Karpas-422 (cell line): Measurements from ENCODE around the gene BRINP1. TPM values are rescaled to one million over a fixed set of nuclear protein-coding genes. Genes with fewer than 3 reads are reported as not detected.

Experiments
- DNase-seq: peaks from one replicate; pipeline ENCODE4 v3.0.0-alpha.2; 2015
- H2AFZ ChIP-seq: fragments of 200-600 bp; sonication (generic); 2 replicates; pipeline ENCODE4 v1.6.1; 2014; ENCODE audit warnings: antibody characterized with exemption, low read length, mixed read lengths
- H3K27ac ChIP-seq: fragments of 200-600 bp; sonication (generic); 2 replicates; pipeline ENCODE4 v1.5.1; 2014; ENCODE audit warnings: mild to moderate bottlenecking, low read length, moderate library complexity
- H3K27me3 ChIP-seq: fragments of 200-600 bp; sonication (generic); 2 replicates; pipeline ENCODE4 v1.6.1; 2014; ENCODE audit warnings: low read length, mixed read lengths
- H3K36me3 ChIP-seq: fragments of 200-600 bp; sonication (generic); 2 replicates; pipeline ENCODE4 v1.6.1; 2014; ENCODE audit warnings: low read length, mixed read lengths; ENCODE audit not compliant: insufficient read depth
- H3K4me1 ChIP-seq: fragments of 200-600 bp; sonication (generic); 2 replicates; pipeline ENCODE4 v1.6.1; 2014; ENCODE audit warnings: mild to moderate bottlenecking, low read length, mixed read lengths
- H3K4me2 ChIP-seq: fragments of 200-600 bp; sonication (generic); 2 replicates; pipeline ENCODE4 v1.6.1; 2014; ENCODE audit warnings: low read length, low read depth, mild to moderate bottlenecking; ENCODE audit not compliant: poor library complexity, severe bottlenecking
- H3K4me3 ChIP-seq: fragments of 200-600 bp; sonication (generic); 2 replicates; pipeline ENCODE4 v1.5.1; 2014; ENCODE audit warnings: mild to moderate bottlenecking, antibody characterized with exemption, low read length, mixed read lengths
- H3K79me2 ChIP-seq: fragments of 200-600 bp; sonication (generic); 2 replicates; pipeline ENCODE4 v1.6.1; 2014; ENCODE audit warnings: mild to moderate bottlenecking, low read length, mixed read lengths
- H3K9ac ChIP-seq: fragments of 200-600 bp; sonication (generic); 2 replicates; pipeline ENCODE4 v1.6.0; 2014; ENCODE audit warnings: low read length
- H3K9me2 ChIP-seq: fragments of 200-600 bp; sonication (generic), shearing (Covaris generic); replicated peaks from 2 replicates; pipeline ENCODE4 v1.6.0; 2014; ENCODE audit warnings: mild to moderate bottlenecking, low read length, moderate library complexity; ENCODE audit not compliant: insufficient read depth
- H3K9me3 ChIP-seq: fragments of 300-700, 200-600 bp; sonication (generic); 2 replicates; pipeline ENCODE4 v1.6.1; 2014; ENCODE audit warnings: low read length, mixed read lengths
- H4K20me1 ChIP-seq: fragments of 200-600 bp; sonication (generic); 2 replicates; pipeline ENCODE4 v1.6.1; 2014; ENCODE audit warnings: mild to moderate bottlenecking, antibody characterized with exemption, low read length, low read depth; ENCODE audit not compliant: insufficient read depth
- total RNA-seq: library from RNA; depleted of rRNA; stranded (reverse); fragments of >200 nt; shearing (Covaris generic); gene quantifications from 2 replicates; pipeline ENCODE4 v1.2.3, GENCODE V29; 2014; ENCODE audit warnings: low replicate concordance

BRINP1 gene
- total RNA-seq, 1 experiment from 2014 or later: not detected

DNA sequence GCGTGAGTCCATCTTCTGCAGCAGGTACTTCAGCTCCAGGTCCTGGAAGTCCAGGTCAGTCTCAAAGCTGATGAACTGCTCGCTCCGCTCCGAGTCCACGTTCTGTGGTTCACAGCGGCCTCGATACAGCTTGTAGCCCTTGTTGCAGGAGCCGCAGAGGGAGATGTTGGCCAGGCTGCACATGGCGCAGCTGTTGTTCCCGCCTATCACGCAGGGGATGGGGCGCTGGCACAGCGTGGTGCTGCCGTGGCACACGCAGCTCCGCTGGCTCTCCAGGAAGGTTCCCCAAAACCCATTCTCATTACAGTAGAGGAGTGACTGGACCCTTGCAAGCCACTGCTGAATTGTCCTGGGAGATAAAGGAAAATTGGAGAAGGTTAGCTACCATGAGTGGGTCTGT, 201.4 kb downstream of the BRINP1 start:
- Histone ChIP-seq H3K4me1 (no peaks in the 10 kb centered on the region), H3K4me2 (no peak overlapping the region), H3K9me2 (no peaks in the 10 kb centered on the region), H3K27ac (no peak overlapping the region), H4K20me1 (no peaks in the 10 kb centered on the region), H3K36me3 (no peaks in the 10 kb centered on the region), H3K4me3 (no peak overlapping the region), H3K9me3 (peaks cover 5% of the 10 kb centered on the region; the same call in 1 of the 2 replicates), H3K27me3 (no peaks in the 10 kb centered on the region), H3K79me2 (no peaks in the 10 kb centered on the region), H3K9ac (no peak overlapping the region), H2AFZ (no peak overlapping the region)
- DNase-seq: no peak

DNA sequence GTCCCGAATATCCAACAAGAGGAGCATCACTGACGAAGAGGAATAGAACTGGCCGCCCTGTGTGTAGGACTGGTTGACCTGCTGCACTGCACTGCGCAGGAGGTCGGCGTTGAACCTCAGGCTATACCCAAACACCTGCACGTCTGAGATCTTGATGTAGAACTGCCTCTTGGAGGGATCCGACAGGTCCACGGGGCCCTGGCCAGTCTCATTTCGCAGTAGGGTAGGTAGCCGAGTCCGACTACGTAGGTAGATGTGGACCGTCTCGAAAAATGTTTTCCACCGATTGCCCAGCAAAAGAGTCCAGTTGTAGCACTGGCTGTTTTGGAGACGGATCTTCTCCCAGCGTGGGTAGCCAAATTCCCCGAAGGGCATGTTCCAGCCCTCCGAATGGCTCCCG, 202.0 kb downstream of the BRINP1 start:
- Histone ChIP-seq H2AFZ (no peak overlapping the region), H3K9me2 (no peaks in the 10 kb centered on the region), H3K27ac (no peak overlapping the region), H3K4me3 (no peak overlapping the region), H3K4me2 (no peak overlapping the region), H3K9me3 (peaks cover 5% of the 10 kb centered on the region; the same call in 1 of the 2 replicates), H3K36me3 (no peaks in the 10 kb centered on the region), H3K79me2 (no peaks in the 10 kb centered on the region), H3K27me3 (no peaks in the 10 kb centered on the region), H4K20me1 (no peaks in the 10 kb centered on the region), H3K4me1 (no peaks in the 10 kb centered on the region), H3K9ac (no peak overlapping the region)
- no peak for DNase-seq

DNA sequence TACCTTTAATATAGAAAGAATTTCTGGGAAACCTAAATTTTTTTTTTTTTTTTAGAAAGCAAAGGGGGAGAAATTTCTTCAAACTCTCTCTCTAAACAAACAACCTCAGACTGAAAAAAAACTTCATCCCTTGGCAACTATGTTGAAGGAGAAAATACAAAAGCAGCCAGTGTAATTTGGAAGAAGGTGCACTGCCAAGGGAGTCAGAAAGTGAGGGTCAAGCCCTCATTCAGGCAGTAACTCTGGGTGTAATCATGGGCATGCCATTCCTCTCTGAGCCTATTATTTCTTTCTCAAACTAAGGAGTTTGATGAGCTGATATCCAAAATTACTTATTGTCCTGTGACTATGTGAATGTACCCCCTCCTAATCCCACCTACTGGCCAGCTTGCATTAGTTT, 203.1 kb downstream of the BRINP1 start:
- Histone ChIP-seq H2AFZ (no peak overlapping the region), H3K9me2 (no peaks in the 10 kb centered on the region), H3K36me3 (no peaks in the 10 kb centered on the region), H4K20me1 (no peaks in the 10 kb centered on the region), H3K4me2 (no peak overlapping the region), H3K79me2 (no peaks in the 10 kb centered on the region), H3K4me1 (no peaks in the 10 kb centered on the region), H3K4me3 (no peak overlapping the region), H3K9ac (no peak overlapping the region), H3K9me3 (peaks cover 9% of the 10 kb centered on the region), H3K27me3 (no peaks in the 10 kb centered on the region), H3K27ac (no peak overlapping the region)
- no peak for DNase-seq

DNA sequence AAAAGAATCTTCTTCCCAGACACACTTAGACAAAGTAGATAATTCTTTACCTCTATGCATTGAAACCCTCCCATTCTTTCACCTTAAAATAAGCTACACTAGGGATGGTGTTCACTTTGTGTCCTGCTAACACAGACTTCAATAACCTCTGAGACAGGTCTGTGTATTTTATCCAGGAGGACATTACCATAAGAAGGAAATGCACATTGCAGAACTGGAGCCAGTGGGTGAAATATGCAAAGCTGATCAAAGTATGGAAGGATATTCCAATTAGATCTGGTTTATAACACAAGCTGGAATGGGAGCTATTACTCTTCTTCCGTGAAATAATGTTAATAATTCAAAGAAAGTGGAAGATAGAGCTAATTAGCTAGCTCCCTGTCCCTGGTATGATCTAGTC, 204.1 kb downstream of the BRINP1 start:
- H3K79me2 ChIP-seq: no peaks in the 10 kb centered on the region
- H3K27ac ChIP-seq: no peak overlapping the region
- H3K27me3 ChIP-seq: no peaks in the 10 kb centered on the region
- DNase-seq: no peak
- H3K4me2 ChIP-seq: no peak overlapping the region
- H3K9ac ChIP-seq: no peak overlapping the region
- peaks cover 9% of the 10 kb centered on the region for H3K9me3 ChIP-seq
- H3K4me3 ChIP-seq: no peak overlapping the region
- H3K4me1 ChIP-seq: no peaks in the 10 kb centered on the region
- H3K9me2 ChIP-seq: no peaks in the 10 kb centered on the region
- H3K36me3 ChIP-seq: no peaks in the 10 kb centered on the region
- no peak overlapping the region for H2AFZ ChIP-seq
- H4K20me1 ChIP-seq: no peaks in the 10 kb centered on the region

DNA sequence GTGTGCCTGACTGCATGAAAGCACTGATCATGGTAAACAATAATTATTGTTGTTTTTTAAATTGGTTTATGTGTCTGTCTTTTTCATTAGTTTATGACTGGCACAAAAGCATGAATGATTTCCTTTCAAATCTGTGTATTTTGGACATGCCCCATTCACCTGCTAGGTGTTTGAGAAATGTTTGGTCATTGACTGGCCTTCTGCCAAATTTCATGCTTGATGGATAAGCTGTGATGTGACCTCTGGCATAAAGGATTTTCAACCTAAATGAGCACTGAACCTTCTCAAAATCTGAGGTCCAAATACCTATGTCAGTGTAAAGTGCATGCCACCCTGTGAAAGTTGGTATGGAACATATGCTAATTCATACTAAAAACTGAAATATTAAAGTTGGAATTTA, 204.5 kb downstream of the BRINP1 start:
- no peak overlapping the region for H3K4me3 ChIP-seq
- H3K9ac ChIP-seq: no peak overlapping the region
- DNase-seq: no peak
- H2AFZ ChIP-seq: no peak overlapping the region
- no peaks in the 10 kb centered on the region for H4K20me1 ChIP-seq
- no peaks in the 10 kb centered on the region for H3K79me2 ChIP-seq
- H3K4me1 ChIP-seq: no peaks in the 10 kb centered on the region
- H3K4me2 ChIP-seq: no peak overlapping the region
- no peaks in the 10 kb centered on the region for H3K36me3 ChIP-seq
- H3K27ac ChIP-seq: no peak overlapping the region
- no peaks in the 10 kb centered on the region for H3K27me3 ChIP-seq
- H3K9me3 ChIP-seq: peaks cover 9% of the 10 kb centered on the region
- H3K9me2 ChIP-seq: no peaks in the 10 kb centered on the region

DNA sequence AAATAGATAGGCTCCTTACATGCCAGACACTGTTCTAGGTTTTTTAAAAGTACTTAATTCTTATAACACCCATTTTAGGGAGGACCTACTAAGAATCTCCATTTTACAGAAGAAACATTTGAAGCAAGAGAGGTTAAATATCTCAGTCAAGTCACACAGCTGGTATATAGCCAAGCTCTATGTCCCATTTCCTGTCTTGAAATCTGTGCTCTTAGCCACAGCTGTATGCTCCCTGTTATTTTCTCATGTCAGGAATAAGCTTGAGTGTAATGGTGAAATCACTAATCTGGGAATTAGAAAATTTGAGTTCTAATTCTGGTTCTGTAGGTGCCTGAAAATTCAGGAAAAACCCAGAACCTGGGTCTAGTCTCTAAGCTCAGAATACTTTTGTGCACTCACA, 208.7 kb downstream of the BRINP1 start:
- Histone ChIP-seq H3K27me3 (no peaks in the 10 kb centered on the region), H3K9me2 (no peaks in the 10 kb centered on the region), H2AFZ (no peak overlapping the region), H3K79me2 (no peaks in the 10 kb centered on the region), H3K4me3 (no peak overlapping the region), H3K27ac (no peak overlapping the region), H4K20me1 (no peaks in the 10 kb centered on the region), H3K36me3 (no peaks in the 10 kb centered on the region), H3K4me1 (no peaks in the 10 kb centered on the region), H3K9ac (no peak overlapping the region), H3K9me3 (peaks cover 4% of the 10 kb centered on the region), H3K4me2 (no peak overlapping the region)
- no peak for DNase-seq

DNA sequence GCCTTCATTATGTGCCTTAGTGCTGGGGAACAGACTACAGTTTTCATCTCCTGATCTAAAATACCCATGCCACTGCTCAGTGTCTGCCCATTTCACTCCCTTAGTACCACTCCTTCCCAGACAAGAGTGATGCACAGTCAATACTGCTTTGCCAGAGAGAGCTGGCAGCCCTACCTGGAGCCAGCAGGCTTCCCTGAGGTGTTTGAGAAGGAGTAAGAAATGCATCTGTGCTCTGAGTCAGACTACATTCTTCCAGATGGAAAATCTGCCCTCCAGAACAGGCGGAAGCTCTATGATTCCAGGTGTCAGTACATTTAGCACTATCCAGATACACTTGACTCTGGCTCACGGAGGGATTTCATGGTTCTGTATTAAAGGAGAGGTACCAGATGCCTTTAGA, 209.8 kb downstream of the BRINP1 start:
- H3K4me2 ChIP-seq: no peak overlapping the region
- H2AFZ ChIP-seq: no peak overlapping the region
- no peaks in the 10 kb centered on the region for H4K20me1 ChIP-seq
- H3K79me2 ChIP-seq: no peaks in the 10 kb centered on the region
- no peak overlapping the region for H3K27ac ChIP-seq
- no peaks in the 10 kb centered on the region for H3K9me2 ChIP-seq
- H3K4me3 ChIP-seq: no peak overlapping the region
- no peaks in the 10 kb centered on the region for H3K27me3 ChIP-seq
- H3K36me3 ChIP-seq: no peaks in the 10 kb centered on the region
- peaks cover 4% of the 10 kb centered on the region for H3K9me3 ChIP-seq
- H3K4me1 ChIP-seq: no peaks in the 10 kb centered on the region
- H3K9ac ChIP-seq: no peak overlapping the region
- DNase-seq: no peak

DNA sequence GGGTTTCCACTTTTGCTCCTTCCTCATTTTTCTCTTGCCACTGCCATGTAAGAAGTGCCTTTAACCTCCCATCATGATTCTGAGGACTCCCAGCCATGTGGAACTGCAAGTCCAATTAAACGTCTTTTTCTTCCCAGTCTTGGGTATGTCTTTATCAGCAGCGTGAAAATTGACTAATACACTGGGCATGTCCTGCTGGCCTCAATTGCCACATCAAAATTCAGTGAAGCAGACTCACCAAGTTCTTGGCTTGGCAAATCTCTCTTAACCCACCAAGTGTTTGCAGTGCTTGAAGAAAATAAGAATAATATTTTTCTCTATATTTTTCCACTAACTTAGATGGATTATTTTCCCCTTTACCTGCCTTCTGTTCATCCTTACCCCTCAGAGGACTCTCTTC, 212.0 kb downstream of the BRINP1 start:
- H3K36me3 ChIP-seq: no peaks in the 10 kb centered on the region
- no peak for DNase-seq
- no peaks in the 10 kb centered on the region for H3K27me3 ChIP-seq
- no peak overlapping the region for H2AFZ ChIP-seq
- H3K4me2 ChIP-seq: no peak overlapping the region
- H3K4me3 ChIP-seq: no peak overlapping the region
- H3K79me2 ChIP-seq: no peaks in the 10 kb centered on the region
- no peaks in the 10 kb centered on the region for H3K9me2 ChIP-seq
- no peak overlapping the region for H3K9ac ChIP-seq
- H3K4me1 ChIP-seq: no peaks in the 10 kb centered on the region
- peaks cover 3% of the 10 kb centered on the region for H3K9me3 ChIP-seq
- H3K27ac ChIP-seq: no peak overlapping the region
- no peaks in the 10 kb centered on the region for H4K20me1 ChIP-seq

DNA sequence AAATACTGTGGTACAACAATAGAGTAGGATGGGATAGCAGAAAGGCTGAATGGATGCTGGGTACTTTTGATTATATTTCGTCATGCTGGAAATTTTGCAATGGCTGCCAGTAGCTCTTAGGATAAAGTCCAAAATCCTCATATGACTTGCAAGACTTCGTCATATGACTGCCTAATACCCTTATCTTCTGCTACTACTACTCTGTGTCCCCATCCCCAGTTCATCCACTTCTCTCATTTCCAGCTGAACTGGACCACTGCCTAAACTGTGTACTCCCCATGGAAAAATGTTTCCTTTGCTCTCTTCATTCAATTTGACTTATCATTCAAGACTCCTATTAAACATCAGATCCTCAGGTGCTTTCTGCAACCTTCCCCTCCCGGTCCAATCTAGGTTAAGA, 212.9 kb downstream of the BRINP1 start:
- no peaks in the 10 kb centered on the region for H3K79me2 ChIP-seq
- no peak for DNase-seq
- no peaks in the 10 kb centered on the region; the same call in 1 of the 2 replicates for H3K9me3 ChIP-seq
- H3K4me1 ChIP-seq: no peaks in the 10 kb centered on the region
- H2AFZ ChIP-seq: no peak overlapping the region
- no peak overlapping the region for H3K4me2 ChIP-seq
- no peaks in the 10 kb centered on the region for H4K20me1 ChIP-seq
- H3K27me3 ChIP-seq: no peaks in the 10 kb centered on the region
- H3K36me3 ChIP-seq: no peaks in the 10 kb centered on the region
- no peak overlapping the region for H3K9ac ChIP-seq
- no peak overlapping the region for H3K4me3 ChIP-seq
- H3K27ac ChIP-seq: no peak overlapping the region
- H3K9me2 ChIP-seq: no peaks in the 10 kb centered on the region
